GM23338 (cell line): ENCODE results near the gene HSPG2. TPM values are rescaled to one million over a fixed set of nuclear protein-coding genes. Genes with fewer than 3 reads are reported as not detected.

Experiments used
- ATAC-seq: fragments of 200-7000 bp; cut with Tn5 transposase; 3 replicates; pipeline ENCODE4 v1.9.1; 2020
- DNase-seq: peaks from one replicate; pipeline ENCODE4 v3.0.0-alpha.2; 2015; ENCODE audit warnings: low spot score
- H2AFZ ChIP-seq: fragments of 200-600 bp; sonication (generic); 2 replicates; pipeline ENCODE4 v1.8.0; 2016; ENCODE audit warnings: antibody characterized with exemption, mild to moderate bottlenecking, moderate library complexity
- H3F3A ChIP-seq: fragments of 200-600 bp; sonication (generic); replicated peaks from 2 replicates; pipeline ENCODE4 v1.8.0; 2017; ENCODE audit warnings: antibody characterized with exemption, mixed run types, low read depth
- H3K27ac ChIP-seq: fragments of 200-600 bp; sonication (generic); 2 replicates; pipeline ENCODE4 v1.6.1; 2016; ENCODE audit warnings: low read depth
- H3K27me3 ChIP-seq: fragments of 200-600 bp; sonication (generic); 2 replicates; pipeline ENCODE4 v1.8.0; 2016; ENCODE audit warnings: mild to moderate bottlenecking, mixed run types, moderate library complexity; ENCODE audit not compliant: insufficient read depth
- H3K36me3 ChIP-seq: fragments of 200-600 bp; sonication (generic); 2 replicates; pipeline ENCODE4 v1.8.0; 2016; ENCODE audit warnings: mild to moderate bottlenecking; ENCODE audit not compliant: insufficient read depth
- H3K4me1 ChIP-seq: fragments of 200-600 bp; sonication (generic); 2 replicates; pipeline ENCODE4 v1.8.0; 2016; ENCODE audit warnings: mild to moderate bottlenecking, moderate library complexity; ENCODE audit not compliant: insufficient read depth
- H3K4me2 ChIP-seq: fragments of 200-600 bp; sonication (generic); 2 replicates; pipeline ENCODE4 v1.7.1; 2017; ENCODE audit warnings: mixed run types
- H3K4me3 ChIP-seq: fragments of 200-600 bp; sonication (generic); 2 replicates; pipeline ENCODE4 v1.6.1; 2016; ENCODE audit warnings: mixed run types
- H3K79me2 ChIP-seq: fragments of 200-600 bp; sonication (generic); replicated peaks from 2 replicates; pipeline ENCODE4 v1.8.0; 2017; ENCODE audit warnings: mild to moderate bottlenecking; ENCODE audit not compliant: insufficient read depth
- H3K9me2 ChIP-seq: fragments of 200-600 bp; sonication (generic); 2 replicates; pipeline ENCODE4 v1.8.0; 2017; ENCODE audit not compliant: insufficient read depth
- H4K20me1 ChIP-seq: fragments of 200-600 bp; sonication (generic); replicated peaks from 2 replicates; pipeline ENCODE4 v1.8.0; 2017; ENCODE audit warnings: mild to moderate bottlenecking; ENCODE audit not compliant: insufficient read depth
- H3K27ac Mint-ChIP-seq: 2 replicates; pipeline ENCODE4 v1.8.0; 2020; ENCODE audit warnings: inconsistent platforms, mild to moderate bottlenecking, moderate library complexity, mixed read lengths
- H3K27me3 Mint-ChIP-seq: 3 replicates; pipeline ENCODE4 v1.8.0; 2022; ENCODE audit warnings: low read depth, mild to moderate bottlenecking, moderate library complexity, mixed read lengths, inconsistent platforms; ENCODE audit not compliant: insufficient read depth, poor library complexity
- H3K36me3 Mint-ChIP-seq: 3 replicates; pipeline ENCODE4 v1.8.0; 2021; ENCODE audit warnings: low read depth, mild to moderate bottlenecking, inconsistent platforms, moderate library complexity, mixed read lengths
- H3K4me1 Mint-ChIP-seq: 3 replicates; pipeline ENCODE4 v1.8.0; 2020; ENCODE audit warnings: mild to moderate bottlenecking, inconsistent platforms, mixed read lengths
- H3K4me3 Mint-ChIP-seq: 3 replicates; pipeline ENCODE4 v1.8.0; 2021; ENCODE audit warnings: moderate library complexity, mild to moderate bottlenecking, inconsistent platforms, mixed read lengths
- H3K9me3 Mint-ChIP-seq: 3 replicates; pipeline ENCODE4 v1.8.0; 2020; ENCODE audit warnings: moderate library complexity, mild to moderate bottlenecking, inconsistent platforms, mixed read lengths
- CTCF ChIP-seq, 2 experiments: fragments of 200-600 bp in 1 of 2; sonication (generic) in 1 of 2; conservative IDR thresholded peaks; 2 replicates each; pipeline versions ENCODE4 v1.5.1 to v1.6.1; 2016 to 2017; ENCODE audit warnings: antibody characterized with exemption in 2 of 2, low read depth in 2 of 2, mild to moderate bottlenecking in 2 of 2, moderate library complexity in 1 of 2
- ETS1 ChIP-seq: IDR thresholded peaks from 2 replicates; pipeline ENCODE4 v1.6.1; 2016; ENCODE audit warnings: antibody characterized with exemption
- JUNB ChIP-seq: IDR thresholded peaks from one replicate; pipeline ENCODE4 v1.6.1; 2016; ENCODE audit warnings: antibody characterized with exemption; ENCODE audit not compliant: unreplicated experiment
- NANOG ChIP-seq: IDR thresholded peaks from 2 replicates; pipeline ENCODE4 v1.6.1; 2016; ENCODE audit warnings: antibody characterized with exemption, borderline replicate concordance
- REST ChIP-seq: IDR thresholded peaks from one replicate; pipeline ENCODE4 v1.6.1; 2018; ENCODE audit warnings: antibody characterized with exemption; ENCODE audit not compliant: unreplicated experiment
- ZNF462 ChIP-seq: fragments of 250-450 bp; sonication (Bioruptor Pico); IDR thresholded peaks from 2 replicates; pipeline ENCODE4 v1.5.0; 2020; ENCODE audit warnings: mild to moderate bottlenecking, moderate library complexity
- polyA plus RNA-seq: library from polyadenylated mRNA; unstranded; fragments of >200 nt; fragmentation: Nextera tagmentation; extraction: Ambion mirVana; gene quantifications from 2 replicates; pipeline ENCODE4 v1.2.1, GENCODE V29; 2016
- total RNA-seq: library from RNA; depleted of rRNA; stranded (reverse); fragments of >200 nt; shearing (Covaris generic); gene quantifications from 2 replicates; pipeline ENCODE4 v1.2.3, GENCODE V29; 2014

HSPG2 gene
- total and polyA plus RNA-seq, 2 experiments from 2014 or later = 14.9 to 70.8 TPM

GRCh38 chr1:21795075-21795474 lies 142.0 kb downstream of the HSPG2 start:
- Mint-ChIP-seq H3K4me1 (peaks cover 2% of the 10 kb centered on the region; the same call in 2 of the 3 replicates), H3K36me3 (peaks cover 11% of the 10 kb centered on the region; the same call in 2 of the 3 replicates), H3K27me3 (peaks cover 8% of the 10 kb centered on the region), H3K4me3 (no peak overlapping the region), H3K9me3 (peaks cover 19% of the 10 kb centered on the region), H3K27ac (no peak overlapping the region)
- Histone ChIP-seq H3K27me3 (no peaks in the 10 kb centered on the region), H3K4me3 (no peak overlapping the region), H3K79me2 (no peaks in the 10 kb centered on the region), H3K4me1 (no peaks in the 10 kb centered on the region), H3K27ac (no peak overlapping the region), H3K9me2 (no peaks in the 10 kb centered on the region), H3F3A (no peaks in the 10 kb centered on the region), H3K4me2 (no peak overlapping the region), H4K20me1 (no peaks in the 10 kb centered on the region), H2AFZ (no peak overlapping the region), H3K36me3 (no peaks in the 10 kb centered on the region)
- DNase-seq = no peak
- no peak for ATAC-seq
- TF ChIP-seq ZNF462 (CRISPR knock-in tag) = no peak
- no peak for TF ChIP-seq NANOG
- no peak for TF ChIP-seq REST
- TF ChIP-seq CTCF (conservative IDR thresholded peaks at IDR 0.05; ENCODE audit: low read depth in 2 of 2) = no peak
- no peak for TF ChIP-seq JUNB
- no peak for TF ChIP-seq ETS1
